ENCODE data around the gene CT45A5.
"Not testable (repeated sequence)": the region's sequence is repeated elsewhere in the genome, so short reads cannot be mapped to it uniquely, and the experiment has no call there.

DNA sequence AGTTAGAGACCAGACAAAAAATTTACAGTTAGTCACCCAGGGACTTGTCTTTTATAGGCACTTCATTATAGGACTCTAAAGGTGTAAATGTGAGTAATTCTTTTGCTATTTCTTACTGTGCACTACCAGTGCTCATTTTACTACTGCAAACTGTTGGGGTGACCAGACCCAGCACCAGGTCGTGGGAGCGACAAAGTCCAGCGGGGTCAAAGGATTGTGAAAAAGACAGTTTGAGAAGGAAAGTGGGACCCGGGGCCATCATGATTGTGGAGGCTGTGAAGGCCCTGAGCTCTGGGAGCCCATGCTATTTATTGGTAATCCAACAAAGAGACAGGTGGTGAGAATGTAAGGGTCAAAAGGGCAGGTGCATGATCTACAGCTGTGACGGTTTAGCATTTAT, 50.6 kb downstream of the CT45A5 start:
- TF ChIP-seq, protein P1, sequence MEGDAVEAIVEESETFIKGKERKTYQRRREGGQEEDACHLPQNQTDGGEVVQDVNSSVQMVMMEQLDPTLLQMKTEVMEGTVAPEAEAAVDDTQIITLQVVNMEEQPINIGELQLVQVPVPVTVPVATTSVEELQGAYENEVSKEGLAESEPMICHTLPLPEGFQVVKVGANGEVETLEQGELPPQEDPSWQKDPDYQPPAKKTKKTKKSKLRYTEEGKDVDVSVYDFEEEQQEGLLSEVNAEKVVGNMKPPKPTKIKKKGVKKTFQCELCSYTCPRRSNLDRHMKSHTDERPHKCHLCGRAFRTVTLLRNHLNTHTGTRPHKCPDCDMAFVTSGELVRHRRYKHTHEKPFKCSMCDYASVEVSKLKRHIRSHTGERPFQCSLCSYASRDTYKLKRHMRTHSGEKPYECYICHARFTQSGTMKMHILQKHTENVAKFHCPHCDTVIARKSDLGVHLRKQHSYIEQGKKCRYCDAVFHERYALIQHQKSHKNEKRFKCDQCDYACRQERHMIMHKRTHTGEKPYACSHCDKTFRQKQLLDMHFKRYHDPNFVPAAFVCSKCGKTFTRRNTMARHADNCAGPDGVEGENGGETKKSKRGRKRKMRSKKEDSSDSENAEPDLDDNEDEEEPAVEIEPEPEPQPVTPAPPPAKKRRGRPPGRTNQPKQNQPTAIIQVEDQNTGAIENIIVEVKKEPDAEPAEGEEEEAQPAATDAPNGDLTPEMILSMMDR (IDR thresholded peaks at IDR 0.05 in 8 of 11, conservative IDR thresholded peaks at IDR 0.05 in 3 of 11), result not testable (repeated sequence)
- TF ChIP-seq POLR2A (IDR thresholded peaks at IDR 0.05), result not testable (repeated sequence)

All from spleen (tissue), 7 donors.